Fibroblast of the aortic adventitia (primary cell): ENCODE measurements around the gene DISP3. TPM values are rescaled to one million over a fixed set of nuclear protein-coding genes. Genes with fewer than 3 reads are reported as not detected.

Source experiments
- DNase-seq: peaks from one replicate; pipeline ENCODE4 v3.0.0-alpha.2; 2010; ENCODE audit warnings: low read depth
- H3K4me3 ChIP-seq: 2 replicates; pipeline ENCODE4 v1.5.1; 2011; ENCODE audit warnings: low read depth, mild to moderate bottlenecking, control low read depth, low read length, moderate library complexity
- CTCF ChIP-seq: IDR thresholded peaks from 2 replicates; pipeline ENCODE4 v1.5.1; 2011; ENCODE audit warnings: mild to moderate bottlenecking, low read length, control low read depth, inconsistent platforms; ENCODE audit not compliant: insufficient read depth
- total RNA-seq: library from RNA; depleted of rRNA; stranded (reverse); fragments of >200 nt; gene quantifications from 2 replicates; pipeline ENCODE4 v1.2.3, GENCODE V29; 2012; ENCODE audit warnings: low replicate concordance

Gene DISP3
- total RNA-seq, 1 donor: not detected

- H3K4me3 ChIP-seq: no peak overlapping the region
- no peak for DNase-seq
- no peak for TF ChIP-seq CTCF
Measured at GRCh38 chr1:11527541-11528452, 48.8 kb downstream of the DISP3 start.

GRCh38 chr1:11528611-11529261, 49.8 kb downstream of the DISP3 start:
- no peak for TF ChIP-seq CTCF
- DNase-seq: no peak

GRCh38 chr1:11529330-11529729, 50.4 kb downstream of the DISP3 start:
- DNase-seq: no peak
- no peak for TF ChIP-seq CTCF
- H3K4me3 ChIP-seq: no peak overlapping the region

More at GRCh38 chr1:11528611-11529261, 49.8 kb downstream of the DISP3 start:
- H3K4me3 ChIP-seq: no peak overlapping the region

- no peak overlapping the region for H3K4me3 ChIP-seq
- no peak for TF ChIP-seq CTCF
- DNase-seq: no peak
Measured at GRCh38 chr1:11529763-11530730, 51.1 kb downstream of the DISP3 start.

GRCh38 chr1:11530731-11531311, 51.9 kb downstream of the DISP3 start:
- no peak for TF ChIP-seq CTCF
- H3K4me3 ChIP-seq: no peak overlapping the region
- no peak for DNase-seq

- TF ChIP-seq CTCF: no peak
- no peak overlapping the region for H3K4me3 ChIP-seq
- DNase-seq: no peak
Measured at GRCh38 chr1:11531314-11531870, 52.4 kb downstream of the DISP3 start.
